WTC11 (cell line): ENCODE measurements around the gene EDC4. TPM values are rescaled to one million over a fixed set of nuclear protein-coding genes. Genes with fewer than 3 reads are reported as not detected.

Experiments
- ATAC-seq: fragments of 200-7000 bp; cut with Tn5 transposase; 2 replicates; pipeline ENCODE4 v1.10.0; 2021; ENCODE audit warnings: mild to moderate bottlenecking, moderate library complexity
- CTCF ChIA-PET: fragments of 300-600 bp; sonication (Branson Sonifier 250); formaldehyde crosslinking; loops from one replicate; lab custom pipeline; 2021; ENCODE audit warnings: antibody characterized with exemption; lab: Charles Lee
- POLR2A ChIA-PET: fragments of 350-600 bp; sonication (Branson Sonifier 250); formaldehyde crosslinking; loops from one replicate; lab custom pipeline; 2021; ENCODE audit warnings: antibody characterized with exemption; lab: Charles Lee
- DNase-seq: peaks from one replicate; pipeline ENCODE4 v3.0.0; 2021; ENCODE audit warnings: low spot score
- H3K27ac Mint-ChIP-seq: 2 replicates; pipeline ENCODE4 v1.8.0; 2021; ENCODE audit warnings: mixed read lengths
- H3K27me3 Mint-ChIP-seq: 2 replicates; pipeline ENCODE4 v1.8.0; 2021; ENCODE audit warnings: low read depth, mild to moderate bottlenecking, moderate library complexity, mixed read lengths
- H3K36me3 Mint-ChIP-seq: 2 replicates; pipeline ENCODE4 v1.8.0; 2021; ENCODE audit warnings: mixed read lengths
- H3K4me1 Mint-ChIP-seq: 2 replicates; pipeline ENCODE4 v1.8.0; 2022; ENCODE audit warnings: mixed read lengths
- H3K4me3 Mint-ChIP-seq: 2 replicates; pipeline ENCODE4 v1.8.0; 2021; ENCODE audit warnings: mild to moderate bottlenecking, moderate library complexity, mixed read lengths
- H3K9me3 Mint-ChIP-seq: 2 replicates; pipeline ENCODE4 v1.8.0; 2021; ENCODE audit warnings: mixed read lengths
- ATF2 ChIP-seq: sonication (generic); formaldehyde crosslinking; IDR thresholded peaks from 2 replicates; pipeline ENCODE4 v1.8.1; 2022; ENCODE audit warnings: low read depth, missing genetic modification reagents, borderline replicate concordance
- CBFB ChIP-seq: sonication (generic); formaldehyde crosslinking; IDR thresholded peaks from 2 replicates; pipeline ENCODE4 v1.8.1; 2022; ENCODE audit warnings: mild to moderate bottlenecking, low read depth, missing genetic modification reagents
- ELF4 ChIP-seq: sonication (generic); formaldehyde crosslinking; IDR thresholded peaks from 2 replicates; pipeline ENCODE4 v1.8.1; 2022; ENCODE audit warnings: low read depth, mild to moderate bottlenecking, moderate library complexity, missing genetic modification reagents
- GRHL2 ChIP-seq: fragments of 250-450 bp; sonication (Bioruptor Pico); IDR thresholded peaks from 2 replicates; pipeline ENCODE4 v1.8.0; 2022; ENCODE audit warnings: mild to moderate bottlenecking, moderate library complexity; ENCODE audit not compliant: insufficient replicate concordance, severe bottlenecking
- KAT7 ChIP-seq: sonication (generic); formaldehyde crosslinking; IDR thresholded peaks from 2 replicates; pipeline ENCODE4 v1.8.1; 2023; ENCODE audit warnings: missing genetic modification reagents, mild to moderate bottlenecking, borderline replicate concordance
- NFATC4 ChIP-seq: fragments of 250-450 bp; sonication (Bioruptor Pico); IDR thresholded peaks from 2 replicates; pipeline ENCODE4 v1.9.0; 2021; ENCODE audit warnings: mild to moderate bottlenecking
- PRRX2 ChIP-seq: fragments of 250-450 bp; sonication (Bioruptor Pico); IDR thresholded peaks from 2 replicates; pipeline ENCODE4 v1.8.0; 2021; ENCODE audit warnings: mild to moderate bottlenecking
- SMAD4 ChIP-seq: sonication (generic); formaldehyde crosslinking; IDR thresholded peaks from 2 replicates; pipeline ENCODE4 v1.8.0; 2022; ENCODE audit warnings: mild to moderate bottlenecking, missing genetic modification reagents
- STAT6 ChIP-seq: sonication (generic); formaldehyde crosslinking; conservative IDR thresholded peaks from 2 replicates; pipeline ENCODE4 v1.8.1; 2023; ENCODE audit warnings: mild to moderate bottlenecking, low read depth, missing genetic modification reagents, moderate library complexity
- TCF7 ChIP-seq: sonication (generic); formaldehyde crosslinking; IDR thresholded peaks from 2 replicates; pipeline ENCODE4 v1.8.0; 2022; ENCODE audit warnings: mild to moderate bottlenecking, low read depth, missing genetic modification reagents, moderate library complexity
- ZNF138 ChIP-seq: sonication (generic); formaldehyde crosslinking; conservative IDR thresholded peaks from 2 replicates; pipeline ENCODE4 v1.8.1; 2022; ENCODE audit warnings: mild to moderate bottlenecking, moderate library complexity, missing genetic modification reagents
- ZNF317 ChIP-seq: sonication (generic); formaldehyde crosslinking; IDR thresholded peaks from 2 replicates; pipeline ENCODE4 v1.8.1; 2023; ENCODE audit warnings: low read depth, mild to moderate bottlenecking, moderate library complexity, missing genetic modification reagents, borderline replicate concordance
- ZNF396 ChIP-seq: fragments of 250-450 bp; sonication (Bioruptor Pico); IDR thresholded peaks from 2 replicates; pipeline ENCODE4 v1.8.0; 2021; ENCODE audit warnings: mild to moderate bottlenecking, moderate library complexity, borderline replicate concordance
- total RNA-seq: library from RNA; stranded (reverse); gene quantifications from 3 replicates; pipeline ENCODE4 v1.2.3, GENCODE V29; 2021
- TF ChIP-seq, protein P1 (sequence below): sonication (generic); formaldehyde crosslinking; IDR thresholded peaks from 2 replicates; pipeline ENCODE4 v1.8.1; 2023; ENCODE audit warnings: mild to moderate bottlenecking, missing genetic modification reagents, borderline replicate concordance
- TF ChIP-seq, protein P2 (sequence below): sonication (generic); formaldehyde crosslinking; IDR thresholded peaks from 2 replicates; pipeline ENCODE4 v1.8.1; 2023; ENCODE audit warnings: mild to moderate bottlenecking, moderate library complexity, missing genetic modification reagents

The EDC4 gene
- total RNA-seq, 1 experiment from 2014 or later, result 83.7 TPM

DNA sequence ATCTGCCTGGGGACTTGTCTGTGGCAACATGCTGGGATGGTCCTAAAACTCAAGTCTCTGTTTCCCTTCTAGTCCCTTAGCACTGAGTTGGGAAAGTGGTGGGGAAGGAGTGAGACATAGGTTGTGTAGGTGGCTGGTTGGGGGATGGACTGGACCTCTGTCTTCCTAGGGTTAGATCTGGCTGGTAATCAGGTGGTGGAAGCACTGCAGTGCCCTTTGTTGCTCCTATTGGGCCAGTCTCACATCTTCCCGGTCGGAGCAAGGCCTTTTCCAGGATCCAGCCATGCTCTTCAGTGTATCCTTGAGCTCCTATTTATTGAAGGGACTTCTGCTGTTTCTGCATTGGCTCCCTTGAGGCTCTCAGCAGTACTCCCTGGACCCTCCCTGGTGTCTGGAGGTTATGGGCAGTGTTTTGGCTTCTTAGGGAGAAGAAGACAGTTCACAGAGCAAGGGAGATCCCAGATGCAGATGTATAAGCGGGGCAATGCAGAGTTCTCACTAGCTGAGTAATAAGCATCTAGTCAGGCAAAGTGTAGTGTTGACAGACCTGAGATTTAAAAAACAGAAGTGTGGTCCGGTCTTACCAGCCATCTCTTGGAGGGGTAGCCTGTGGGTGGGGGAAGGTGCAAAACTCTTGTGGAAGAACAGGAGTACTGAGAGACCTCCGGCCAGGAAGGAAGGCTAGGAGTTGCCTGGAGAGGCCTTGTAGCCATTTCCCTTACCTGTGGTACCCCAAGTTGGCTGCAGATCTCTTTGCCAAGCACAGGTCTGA is 27.4 kb upstream of the EDC4 start (continued):
- TF ChIP-seq ATF2 (CRISPR knock-in tag), result no peak
- TF ChIP-seq SMAD4 (CRISPR knock-in tag), result no peak
- no peak for TF ChIP-seq ZNF317 (CRISPR knock-in tag)

DNA sequence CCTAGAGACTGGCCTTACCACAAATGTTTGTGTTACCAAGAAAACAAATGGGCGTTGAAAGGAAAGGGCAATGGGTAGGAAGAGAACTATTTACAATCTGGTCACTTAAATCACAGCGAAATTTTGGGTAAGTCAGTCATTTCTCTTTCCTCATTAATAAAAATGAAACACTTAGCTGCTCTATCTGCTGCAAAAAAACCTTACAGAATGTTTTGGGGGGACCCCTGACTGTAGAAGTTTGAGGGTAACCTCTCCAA is 26.9 kb upstream of the EDC4 start:
- TF ChIP-seq NFATC4 (CRISPR knock-in tag) (no peak), PRRX2 (no peak), ZNF138 (no peak), ZNF396 (CRISPR knock-in tag) (no peak), ELF4 (CRISPR knock-in tag) (no peak), GRHL2 (CRISPR knock-in tag) (no peak), KAT7 (CRISPR knock-in tag) (no peak), CBFB (no peak), STAT6 (CRISPR knock-in tag) (no peak), TCF7 (CRISPR knock-in tag) (no peak)
- TF ChIP-seq, protein P1, sequence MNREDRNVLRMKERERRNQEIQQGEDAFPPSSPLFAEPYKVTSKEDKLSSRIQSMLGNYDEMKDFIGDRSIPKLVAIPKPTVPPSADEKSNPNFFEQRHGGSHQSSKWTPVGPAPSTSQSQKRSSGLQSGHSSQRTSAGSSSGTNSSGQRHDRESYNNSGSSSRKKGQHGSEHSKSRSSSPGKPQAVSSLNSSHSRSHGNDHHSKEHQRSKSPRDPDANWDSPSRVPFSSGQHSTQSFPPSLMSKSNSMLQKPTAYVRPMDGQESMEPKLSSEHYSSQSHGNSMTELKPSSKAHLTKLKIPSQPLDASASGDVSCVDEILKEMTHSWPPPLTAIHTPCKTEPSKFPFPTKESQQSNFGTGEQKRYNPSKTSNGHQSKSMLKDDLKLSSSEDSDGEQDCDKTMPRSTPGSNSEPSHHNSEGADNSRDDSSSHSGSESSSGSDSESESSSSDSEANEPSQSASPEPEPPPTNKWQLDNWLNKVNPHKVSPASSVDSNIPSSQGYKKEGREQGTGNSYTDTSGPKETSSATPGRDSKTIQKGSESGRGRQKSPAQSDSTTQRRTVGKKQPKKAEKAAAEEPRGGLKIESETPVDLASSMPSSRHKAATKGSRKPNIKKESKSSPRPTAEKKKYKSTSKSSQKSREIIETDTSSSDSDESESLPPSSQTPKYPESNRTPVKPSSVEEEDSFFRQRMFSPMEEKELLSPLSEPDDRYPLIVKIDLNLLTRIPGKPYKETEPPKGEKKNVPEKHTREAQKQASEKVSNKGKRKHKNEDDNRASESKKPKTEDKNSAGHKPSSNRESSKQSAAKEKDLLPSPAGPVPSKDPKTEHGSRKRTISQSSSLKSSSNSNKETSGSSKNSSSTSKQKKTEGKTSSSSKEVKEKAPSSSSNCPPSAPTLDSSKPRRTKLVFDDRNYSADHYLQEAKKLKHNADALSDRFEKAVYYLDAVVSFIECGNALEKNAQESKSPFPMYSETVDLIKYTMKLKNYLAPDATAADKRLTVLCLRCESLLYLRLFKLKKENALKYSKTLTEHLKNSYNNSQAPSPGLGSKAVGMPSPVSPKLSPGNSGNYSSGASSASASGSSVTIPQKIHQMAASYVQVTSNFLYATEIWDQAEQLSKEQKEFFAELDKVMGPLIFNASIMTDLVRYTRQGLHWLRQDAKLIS (CRISPR knock-in tag), result no peak
- TF ChIP-seq, protein P2, sequence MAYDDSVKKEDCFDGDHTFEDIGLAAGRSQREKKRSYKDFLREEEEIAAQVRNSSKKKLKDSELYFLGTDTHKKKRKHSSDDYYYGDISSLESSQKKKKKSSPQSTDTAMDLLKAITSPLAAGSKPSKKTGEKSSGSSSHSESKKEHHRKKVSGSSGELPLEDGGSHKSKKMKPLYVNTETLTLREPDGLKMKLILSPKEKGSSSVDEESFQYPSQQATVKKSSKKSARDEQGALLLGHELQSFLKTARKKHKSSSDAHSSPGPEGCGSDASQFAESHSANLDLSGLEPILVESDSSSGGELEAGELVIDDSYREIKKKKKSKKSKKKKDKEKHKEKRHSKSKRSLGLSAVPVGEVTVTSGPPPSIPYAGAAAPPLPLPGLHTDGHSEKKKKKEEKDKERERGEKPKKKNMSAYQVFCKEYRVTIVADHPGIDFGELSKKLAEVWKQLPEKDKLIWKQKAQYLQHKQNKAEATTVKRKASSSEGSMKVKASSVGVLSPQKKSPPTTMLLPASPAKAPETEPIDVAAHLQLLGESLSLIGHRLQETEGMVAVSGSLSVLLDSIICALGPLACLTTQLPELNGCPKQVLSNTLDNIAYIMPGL (CRISPR knock-in tag), result no peak
- Mint-ChIP-seq H3K27me3 (no peaks in the 10 kb centered on the region), H3K4me3 (peak overlapping the region; percentile 88), H3K4me1 (peaks cover 49% of the 10 kb centered on the region), H3K9me3 (no peaks in the 10 kb centered on the region), H3K36me3 (peaks cover 11% of the 10 kb centered on the region), H3K27ac (peak overlapping the region; percentile 100)
- ChIA-PET CTCF (interaction anchor here (0.7 to 4.4 kb wide), 11 partner anchors 9 to 325 kb away, joined by 3 to 58 read pairs (median 5); partner anchors contain the start of genes NRN1L, RANBP10 and TSNAXIP1), POLR2A (interaction anchor here (0.5 to 1.4 kb wide), 3 partner anchors 12 to 39 kb away, joined by 3 to 9 read pairs (median 5); partner anchors contain the start of genes RANBP10 and TSNAXIP1)
- DNase-seq (no peak), ATAC-seq (no peak)
